GM21526 (cell line): ENCODE results near the gene AGK.
"Not testable (repeated sequence)": the region's sequence is repeated elsewhere in the genome, so short reads cannot be mapped to it uniquely, and the experiment has no call there.

Experiments
- ATAC-seq: cut with Tn5 transposase; IDR thresholded peaks from one replicate; pipeline ENCODE4 v1.9.1; 2021; ENCODE audit warnings: moderate library complexity; ENCODE audit not compliant: unreplicated experiment, low FRiP score

The AGK gene

GRCh38 chr7:141640239-141640840 lies 89.1 kb downstream of the AGK start:
- no peak for ATAC-seq

DNA sequence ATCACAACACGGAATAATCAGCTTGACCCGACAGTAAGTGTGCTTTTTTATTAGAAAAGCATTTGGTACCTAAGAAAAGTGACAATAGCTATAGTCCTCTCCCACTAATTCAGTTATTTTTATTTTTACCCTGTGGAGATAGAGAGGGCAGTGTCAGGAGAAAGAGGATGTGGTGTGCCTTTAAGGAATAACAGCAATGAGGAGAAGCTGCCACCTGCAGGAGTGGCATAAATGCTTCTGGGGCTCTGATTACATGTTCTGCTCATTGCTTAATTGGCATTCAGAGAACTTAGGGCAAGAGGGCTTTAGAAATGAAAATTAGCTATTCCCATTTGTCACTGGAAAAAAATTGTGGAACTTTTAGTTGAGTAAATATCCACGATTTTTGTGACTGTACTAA lies 90.7 kb downstream of the AGK start:
- no peak for ATAC-seq

DNA sequence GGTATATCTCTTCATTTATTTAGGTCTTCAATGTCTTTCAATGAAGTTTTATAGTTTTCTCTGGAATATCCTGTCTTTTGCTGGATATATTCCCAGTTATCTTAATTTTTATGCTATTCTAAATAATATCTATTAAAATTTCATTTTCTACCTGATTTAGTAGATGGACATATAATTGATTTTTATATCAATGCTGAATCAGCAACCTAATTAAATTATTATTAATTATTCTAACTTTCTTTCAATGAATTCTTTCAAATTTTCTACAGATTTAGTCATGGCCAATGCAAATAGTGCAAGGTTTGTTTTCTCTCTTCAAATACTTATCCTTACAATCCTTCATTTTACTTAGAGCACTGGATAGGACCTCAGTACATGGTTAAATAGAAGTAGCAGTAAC lies 94.0 kb downstream of the AGK start:
- no peak for ATAC-seq

GRCh38 chr7:141646826-141647480 lies 95.7 kb downstream of the AGK start:
- no peak for ATAC-seq

- ATAC-seq: not testable (repeated sequence)
These were observed 96.5 kb downstream of the AGK start for GRCh38 chr7:141647701-141648100.

GRCh38 chr7:141648276-141649114 lies 97.3 kb downstream of the AGK start:
- no peak for ATAC-seq

GRCh38 chr7:141649137-141649864 lies 98.1 kb downstream of the AGK start:
- peak; percentile 63 for ATAC-seq

DNA sequence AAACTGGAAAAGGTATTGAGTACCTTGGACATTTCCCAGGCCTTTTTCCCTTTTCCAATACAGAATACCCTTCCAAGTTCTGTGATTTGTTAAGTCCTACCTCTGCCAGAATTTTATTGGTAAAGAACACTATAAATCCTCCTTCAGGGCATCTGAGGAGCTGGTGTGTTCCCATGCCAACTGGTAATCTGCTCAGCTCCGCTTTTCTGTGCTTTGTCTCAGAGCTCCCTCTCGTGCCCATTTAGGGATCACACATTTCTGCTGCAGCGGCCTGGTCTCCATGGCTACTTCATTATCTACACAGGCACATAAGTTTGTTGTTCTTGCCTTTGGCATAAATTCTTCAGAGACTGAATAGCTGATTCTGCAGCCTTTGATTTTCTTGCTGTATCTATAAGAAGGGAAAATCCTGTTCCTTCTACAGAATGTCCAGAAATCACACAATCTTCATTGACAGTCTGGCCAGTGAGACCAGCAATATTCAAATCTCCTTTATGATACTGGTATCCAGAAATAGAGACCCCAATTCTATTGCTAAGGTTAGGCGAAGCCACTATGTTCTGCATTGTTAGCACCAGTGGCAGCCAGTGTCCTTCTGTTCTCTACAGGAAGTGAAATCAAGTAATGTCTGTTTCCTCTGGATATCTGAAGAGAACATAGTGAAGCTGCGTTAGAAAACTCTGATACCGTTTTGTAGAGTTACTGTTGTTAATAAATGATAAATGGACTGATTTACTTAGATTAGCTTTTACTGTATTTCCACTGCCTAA lies 98.8 kb downstream of the AGK start:
- peak; percentile 74 for ATAC-seq

DNA sequence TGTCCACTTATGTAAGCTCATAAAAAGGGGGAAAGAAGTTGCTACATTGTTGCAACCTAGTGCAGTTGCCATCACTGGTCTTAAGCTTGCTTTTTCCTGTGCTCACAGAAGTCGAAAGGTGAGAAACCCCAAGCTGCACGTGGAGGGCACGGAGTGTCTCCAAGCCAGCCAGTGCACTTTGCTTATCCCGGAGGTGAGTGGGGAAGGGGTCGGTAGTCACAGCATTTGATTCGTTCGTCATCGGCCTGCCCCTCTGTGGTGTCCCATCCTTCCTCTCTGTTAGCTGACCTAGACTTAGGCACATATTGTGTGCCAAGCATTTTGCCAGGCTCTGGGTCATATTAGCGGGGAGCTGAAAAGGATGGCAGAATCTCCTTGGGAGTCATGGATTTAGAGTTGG lies 100.2 kb downstream of the AGK start:
- ATAC-seq: no peak

GRCh38 chr7:141652691-141653090 lies 101.5 kb downstream of the AGK start:
- no peak for ATAC-seq

DNA sequence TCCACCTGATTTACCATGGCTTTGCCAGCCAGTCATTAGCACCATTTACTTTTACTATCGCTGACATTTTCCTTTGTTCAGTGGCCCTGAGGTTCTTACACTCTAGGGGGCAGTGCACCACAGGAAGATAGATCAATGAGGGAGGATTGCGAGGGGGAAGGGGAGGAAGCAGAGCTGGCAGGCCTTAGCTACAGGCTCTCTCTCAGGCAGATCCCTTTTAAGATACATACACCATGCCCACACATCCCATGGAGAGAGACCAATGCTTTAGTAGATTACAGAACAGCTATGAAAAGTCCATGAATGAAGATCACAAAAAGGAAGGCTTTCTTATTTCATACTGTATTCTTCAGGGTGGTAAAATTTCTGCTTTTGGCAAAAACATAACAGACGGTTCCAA lies 103.3 kb downstream of the AGK start:
- ATAC-seq: peak; percentile 59

GRCh38 chr7:141659501-141659900 lies 108.3 kb downstream of the AGK start:
- no peak for ATAC-seq

DNA sequence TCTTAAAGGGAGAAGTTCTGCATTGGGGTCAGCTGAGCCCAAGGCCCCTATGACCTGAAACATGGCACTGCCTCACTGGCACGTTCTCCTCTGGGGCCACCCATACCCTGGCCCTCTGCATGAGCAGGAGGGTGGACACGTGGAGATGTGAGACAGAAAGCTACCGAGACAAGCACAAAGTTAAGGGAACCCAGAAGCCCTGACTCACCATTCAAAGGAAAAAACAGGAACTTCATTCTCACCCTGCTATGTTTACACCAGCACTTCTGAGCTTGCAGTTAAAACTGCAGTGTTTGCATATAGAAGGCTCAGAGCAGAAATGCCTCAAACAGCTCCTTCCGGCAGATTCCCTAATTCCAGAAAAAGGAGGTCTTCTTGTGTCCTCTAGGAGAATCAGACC lies 109.0 kb downstream of the AGK start:
- no peak for ATAC-seq

- ATAC-seq: no peak
These were observed 112.1 kb downstream of the AGK start for GRCh38 chr7:141663081-141663849.

DNA sequence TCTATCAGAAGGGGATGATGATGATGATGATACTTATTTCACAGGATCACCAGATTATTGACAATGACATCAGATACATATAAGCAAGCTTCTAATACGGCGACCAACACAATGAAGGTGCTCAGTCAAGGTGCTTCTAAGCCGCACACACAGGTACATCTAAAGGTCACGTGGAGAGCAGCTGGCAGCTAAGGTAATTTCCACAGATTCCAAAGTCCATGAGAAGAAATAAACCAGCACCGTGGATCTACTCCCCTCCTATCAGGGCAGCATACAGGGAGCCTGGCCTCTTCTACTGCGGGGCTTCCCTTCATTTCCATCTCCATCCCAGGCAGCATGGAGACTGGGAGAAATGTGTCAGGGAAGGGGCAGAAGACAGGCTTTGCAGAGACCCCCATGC lies 113.2 kb downstream of the AGK start:
- no peak for ATAC-seq

DNA sequence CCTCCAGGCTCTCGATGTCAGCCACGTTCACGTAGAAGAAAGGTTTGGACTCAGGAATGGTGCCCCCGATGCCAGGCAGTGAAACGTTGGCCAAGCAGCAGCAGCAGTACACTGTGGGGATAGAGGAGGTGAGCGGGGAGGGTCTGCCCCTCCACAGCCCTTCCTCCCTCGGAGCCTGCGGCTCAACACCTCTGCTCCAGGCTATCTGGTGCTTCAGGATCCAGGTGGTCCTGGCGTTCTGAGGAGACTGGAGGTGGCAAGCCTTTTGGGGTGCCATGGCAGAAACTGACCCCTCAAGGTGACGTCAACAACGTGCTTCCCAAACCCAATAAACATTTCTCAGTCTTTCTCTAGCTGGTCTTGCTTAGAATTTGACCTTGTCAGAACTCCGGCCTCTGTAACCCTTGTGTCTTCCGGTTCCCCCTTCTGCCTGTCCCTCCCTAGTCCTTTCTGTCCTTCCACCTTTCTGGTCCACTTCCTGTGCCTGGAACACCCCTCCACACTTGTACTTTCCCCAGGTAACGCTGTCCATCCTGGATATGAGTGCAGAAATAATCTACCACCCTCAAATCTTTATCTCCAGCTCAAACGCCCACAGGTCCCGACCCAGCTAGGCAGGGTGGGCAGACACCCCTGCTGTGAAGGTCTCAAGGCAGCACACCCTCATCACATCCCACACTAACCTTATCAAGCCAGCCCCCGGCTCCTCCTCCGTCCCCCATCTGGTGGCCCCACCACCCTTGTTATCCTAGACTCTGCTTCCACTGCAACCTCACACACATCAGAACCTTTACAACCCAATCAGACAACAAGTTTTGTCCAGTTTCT lies 114.2 kb downstream of the AGK start:
- no peak for ATAC-seq

GRCh38 chr7:141666071-141666470 lies 114.9 kb downstream of the AGK start:
- no peak for ATAC-seq

GRCh38 chr7:141668853-141669252 lies 117.6 kb downstream of the AGK start:
- no peak for ATAC-seq
